Measurements from ENCODE around the gene CSF1. TPM values are rescaled to one million over a fixed set of nuclear protein-coding genes. Genes with fewer than 3 reads are reported as not detected.
"Not testable (repeated sequence)": the region's sequence is repeated elsewhere in the genome, so short reads cannot be mapped to it uniquely, and the experiment has no call there.

Gene CSF1, protein sequence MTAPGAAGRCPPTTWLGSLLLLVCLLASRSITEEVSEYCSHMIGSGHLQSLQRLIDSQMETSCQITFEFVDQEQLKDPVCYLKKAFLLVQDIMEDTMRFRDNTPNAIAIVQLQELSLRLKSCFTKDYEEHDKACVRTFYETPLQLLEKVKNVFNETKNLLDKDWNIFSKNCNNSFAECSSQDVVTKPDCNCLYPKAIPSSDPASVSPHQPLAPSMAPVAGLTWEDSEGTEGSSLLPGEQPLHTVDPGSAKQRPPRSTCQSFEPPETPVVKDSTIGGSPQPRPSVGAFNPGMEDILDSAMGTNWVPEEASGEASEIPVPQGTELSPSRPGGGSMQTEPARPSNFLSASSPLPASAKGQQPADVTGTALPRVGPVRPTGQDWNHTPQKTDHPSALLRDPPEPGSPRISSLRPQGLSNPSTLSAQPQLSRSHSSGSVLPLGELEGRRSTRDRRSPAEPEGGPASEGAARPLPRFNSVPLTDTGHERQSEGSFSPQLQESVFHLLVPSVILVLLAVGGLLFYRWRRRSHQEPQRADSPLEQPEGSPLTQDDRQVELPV
- 10 to 100 TPM in 4 of 10 donors, 1 to 10 TPM in 6; 7.0 to 13.9 (median 9.3) TPM for polyA plus RNA-seq (ENCODE audit: insufficient read length in 10 of 10)
- long read RNA-seq, donor 1, partial matches to known transcripts = 0 of 2 reads
- long read RNA-seq, donor 1, other reads (novel, unspliced or antisense) = 0 of 2 reads
- long read RNA-seq, donor 2, full-length matches to known transcripts = 1 of 1 reads
- long read RNA-seq, donor 2, partial matches to known transcripts = 0 of 1 reads
- long read RNA-seq, donor 2, other reads (novel, unspliced or antisense) = 0 of 1 reads
- long read RNA-seq, donor 3 = 0 reads
- long read RNA-seq, donor 4, full-length matches to known transcripts = 3 of 3 reads
- long read RNA-seq, donor 4, partial matches to known transcripts = 0 of 3 reads
- long read RNA-seq, donor 4, other reads (novel, unspliced or antisense) = 0 of 3 reads
- long read RNA-seq, donor 5, partial matches to known transcripts = 0 of 1 reads
- long read RNA-seq, donor 5, other reads (novel, unspliced or antisense) = 0 of 1 reads
- long read RNA-seq, donor 6 = 0 reads
- long read RNA-seq, donor 7 = 0 reads
- long read RNA-seq, donor 8, partial matches to known transcripts = 5 of 5 reads
- long read RNA-seq, donor 8, other reads (novel, unspliced or antisense) = 0 of 5 reads
- long read RNA-seq, donor 9, partial matches to known transcripts = 0 of 1 reads
- long read RNA-seq, donor 9, other reads (novel, unspliced or antisense) = 0 of 1 reads

DNA sequence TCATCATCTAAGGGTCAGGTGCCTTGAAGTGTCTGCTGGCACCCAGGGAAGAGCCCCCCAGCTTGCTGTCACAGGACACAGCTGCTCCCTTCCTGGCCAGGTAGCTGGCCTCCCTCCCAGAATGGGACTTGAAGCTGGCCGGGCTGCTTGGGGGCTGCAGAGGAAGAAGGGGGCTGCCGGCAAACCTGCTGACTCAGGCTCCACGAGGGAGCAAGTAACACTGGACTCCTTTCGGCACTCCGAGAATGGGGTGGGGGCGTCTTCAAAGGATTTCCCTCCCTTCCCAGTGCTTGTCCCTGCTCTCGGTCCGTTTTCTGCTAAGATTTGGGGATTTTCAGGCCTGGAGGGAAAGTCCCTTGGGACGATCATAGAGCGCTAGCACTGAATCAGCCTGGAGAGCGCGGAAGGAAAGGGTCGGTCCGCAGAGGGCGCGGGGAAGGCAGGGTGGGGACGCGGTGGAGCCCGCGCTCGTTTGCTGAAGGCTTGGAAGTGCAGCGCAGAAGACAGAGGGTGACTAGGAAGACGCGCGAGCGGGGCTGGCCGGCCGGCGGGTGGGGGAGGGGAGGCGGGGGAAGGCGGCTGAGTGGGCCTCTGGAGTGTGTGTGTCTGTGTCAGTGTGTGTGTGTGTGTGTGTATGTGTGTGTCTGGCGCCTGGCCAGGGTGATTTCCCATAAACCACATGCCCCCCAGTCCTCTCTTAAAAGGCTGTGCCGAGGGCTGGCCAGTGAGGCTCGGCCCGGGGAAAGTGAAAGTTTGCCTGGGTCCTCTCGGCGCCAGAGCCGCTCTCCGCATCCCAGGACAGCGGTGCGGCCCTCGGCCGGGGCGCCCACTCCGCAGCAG lies at the start of gene CSF1:
Gene CSF1, plus strand, starts transcription at position 727 of the 840 bp plus-strand sequence. CDS start 175 bp downstream, outside the sequence.
- peak; percentile 81 to 92 (median 84) for DNase-seq

DNA sequence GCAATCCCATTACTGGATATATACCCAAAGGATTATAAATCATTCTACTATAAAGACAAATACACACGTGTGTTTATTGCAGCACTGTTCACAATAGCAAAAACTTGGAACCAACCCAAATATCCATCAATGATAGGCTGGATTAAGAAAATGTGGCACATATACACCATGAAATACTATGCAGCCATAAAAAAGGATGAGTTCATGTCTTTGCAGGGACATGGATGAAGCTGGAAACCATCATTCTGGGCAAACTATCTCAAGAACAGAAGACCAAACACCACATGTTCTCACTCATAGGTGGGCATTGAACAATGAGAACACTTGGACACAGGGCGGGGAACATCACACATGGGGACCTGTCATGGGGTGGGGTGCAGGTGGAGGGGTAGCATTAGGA lies 49.0 kb upstream of the CSF1 start:
- not testable (repeated sequence) for DNase-seq

DNA sequence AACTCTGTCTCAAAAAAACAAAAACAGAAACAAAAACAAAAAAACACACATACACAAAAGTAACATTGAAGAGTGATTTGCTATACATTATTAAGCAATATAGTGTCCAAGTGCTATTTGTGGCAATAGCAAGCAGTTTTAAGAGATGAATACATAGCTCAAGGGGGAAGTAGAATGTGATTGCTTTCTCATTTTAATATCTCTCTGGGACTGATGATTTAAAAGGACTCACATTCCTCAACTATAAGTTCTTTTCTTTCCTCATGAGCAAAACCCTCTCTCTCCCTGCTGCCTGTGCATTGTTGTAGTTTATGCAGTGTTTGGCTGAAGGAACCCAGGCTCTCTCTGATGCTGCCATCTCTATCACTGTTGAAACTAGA lies 47.0 kb upstream of the CSF1 start:
- peak in 2 of 3 donors; percentile 33 to 76 for DNase-seq

GRCh38 chr1:109864047-109864822 lies 46.4 kb upstream of the CSF1 start:
- peak; percentile 59 to 86 (median 73) for DNase-seq

- peak in 1 of 3 donors; percentile 37 for DNase-seq
Observed at GRCh38 chr1:109864930-109865612, 45.6 kb upstream of the CSF1 start.

- DNase-seq = no peak
Observed at GRCh38 chr1:109866071-109866470, 44.6 kb upstream of the CSF1 start.

DNA sequence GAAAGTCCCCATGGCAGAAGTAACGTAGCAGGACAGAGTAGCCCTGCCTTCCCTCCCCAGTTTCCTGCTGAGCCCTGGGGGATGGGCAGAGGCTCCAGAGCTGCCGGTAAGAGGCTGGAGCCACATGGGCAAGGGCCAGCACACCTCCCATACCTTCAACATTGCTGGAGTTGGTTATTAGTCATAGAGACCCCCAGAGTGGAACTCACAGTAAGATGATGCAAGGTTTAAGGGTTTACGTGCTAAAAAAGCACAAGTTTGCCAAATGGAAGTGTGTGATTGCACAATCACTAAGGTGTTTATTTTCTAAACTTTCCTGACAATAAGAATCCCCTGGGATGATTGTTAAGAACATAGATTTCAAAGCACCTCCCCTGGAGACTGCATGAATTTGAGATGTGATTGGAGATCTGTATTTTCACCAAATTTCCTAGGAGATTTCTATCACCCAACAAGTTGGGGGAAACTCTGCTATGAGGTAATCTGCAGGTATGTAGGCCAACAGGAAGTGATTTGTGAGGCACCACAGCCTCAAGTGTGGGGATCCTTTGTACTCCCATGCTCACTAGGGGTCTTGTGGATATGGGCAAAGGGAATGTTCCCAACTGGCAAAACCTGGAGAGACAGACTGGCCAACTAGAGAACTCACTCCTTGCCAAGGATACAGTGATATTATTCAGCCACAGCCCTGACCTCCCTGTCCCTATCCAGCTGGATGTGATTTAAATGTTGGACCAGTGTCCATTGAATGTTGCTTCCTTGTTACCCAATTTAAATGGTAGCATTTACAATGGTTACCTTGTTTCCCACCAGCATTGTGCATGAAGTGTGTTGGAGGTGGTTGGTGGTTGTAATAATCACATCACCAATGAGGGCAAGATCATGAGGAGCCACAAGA lies 37.1 kb upstream of the CSF1 start:
- DNase-seq = peak in 1 of 3 donors; percentile 37

DNA sequence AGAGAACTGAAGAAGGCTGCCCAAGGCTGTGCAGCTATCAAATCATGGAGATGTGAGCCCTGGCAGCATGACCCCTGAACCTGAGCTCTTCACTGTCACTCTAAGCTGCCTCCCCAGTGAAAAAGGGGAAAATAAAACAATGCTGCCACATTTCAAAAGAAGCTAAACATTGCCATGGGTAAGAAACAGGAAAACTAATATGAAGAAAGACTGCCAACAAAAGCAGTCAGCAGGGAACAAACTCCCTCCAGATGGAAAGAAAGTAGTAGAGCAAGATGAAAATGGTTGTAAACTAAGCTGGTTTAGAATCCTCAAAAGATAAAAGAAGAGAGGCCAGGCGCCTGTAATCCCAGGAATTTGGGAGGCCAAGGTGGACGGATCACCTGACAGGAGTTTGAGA lies 36.2 kb upstream of the CSF1 start:
- no peak for DNase-seq

DNA sequence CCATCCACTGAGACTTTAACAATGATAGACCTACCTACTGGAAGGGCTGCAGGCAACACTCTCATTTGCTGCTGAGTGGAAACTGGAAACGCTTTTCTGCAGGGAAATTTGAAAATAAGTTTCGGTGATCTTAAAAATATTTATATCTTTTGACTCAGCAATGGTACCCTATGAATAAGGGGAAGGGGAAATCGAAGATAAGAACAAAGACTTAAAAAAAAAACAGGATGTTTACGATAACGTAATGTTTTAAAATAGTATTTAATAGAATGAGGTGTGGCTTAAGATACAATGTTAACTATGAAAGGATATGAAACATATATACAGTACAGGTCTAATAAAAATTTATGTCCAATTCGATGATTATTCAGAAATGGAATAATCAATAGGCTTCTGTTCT lies 34.8 kb upstream of the CSF1 start:
- DNase-seq = no peak

GRCh38 chr1:109876617-109877316 lies 33.9 kb upstream of the CSF1 start:
- peak in 1 of 3 donors; percentile 75 for DNase-seq

GRCh38 chr1:109877317-109877771 lies 33.3 kb upstream of the CSF1 start:
- peak; percentile 86 to 93 (median 91) for DNase-seq

- DNase-seq = no peak
Observed at GRCh38 chr1:109877776-109878175, 32.9 kb upstream of the CSF1 start.

DNA sequence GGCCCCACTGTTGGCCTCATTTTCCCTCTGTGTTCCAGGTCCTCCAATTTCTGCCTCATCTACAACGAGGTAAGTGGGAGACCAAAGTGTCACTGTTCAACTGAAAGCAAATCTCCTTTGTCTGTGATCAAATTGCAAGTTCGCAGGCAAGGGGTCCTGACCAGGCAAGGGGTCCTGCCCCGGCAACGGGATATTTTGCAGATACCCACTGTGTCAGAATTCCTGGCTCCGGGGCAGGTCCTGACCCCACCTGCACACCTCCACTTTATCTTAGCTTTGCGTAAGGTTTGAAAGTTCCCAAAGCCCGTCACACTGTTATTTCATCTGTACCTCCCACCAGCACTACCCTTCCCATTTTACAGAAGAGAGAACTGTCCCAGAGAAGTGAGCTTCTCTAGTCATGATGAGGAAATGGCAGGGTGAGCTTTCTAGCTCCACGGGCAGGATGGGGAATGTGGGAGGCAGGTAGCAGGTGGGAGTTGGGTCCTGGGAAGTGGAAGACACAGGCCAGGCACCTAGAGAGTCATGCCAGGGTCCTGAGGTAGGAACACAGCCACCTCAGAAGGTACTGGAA lies 32.0 kb upstream of the CSF1 start:
- DNase-seq = no peak

GRCh38 chr1:109879371-109879770 lies 31.3 kb upstream of the CSF1 start:
- DNase-seq = not testable (repeated sequence)

- no peak for DNase-seq
Observed at GRCh38 chr1:109879881-109880525, 30.6 kb upstream of the CSF1 start.
